SH-SY5Y (cell line): ENCODE data around the gene GAN.

Experiments
- GATA2 ChIP-seq: IDR thresholded peaks from 2 replicates; pipeline ENCODE4 v1.6.1; 2011; ENCODE audit warnings: mild to moderate bottlenecking, low read depth, low read length
- GATA3 ChIP-seq: IDR thresholded peaks from 2 replicates; pipeline ENCODE4 v1.6.1; 2011; ENCODE audit warnings: low read depth, mild to moderate bottlenecking, low read length, moderate library complexity

Gene GAN

GRCh38 chr16:81319221-81319912, 4.6 kb downstream of the GAN start:
- TF ChIP-seq GATA2: no peak
- TF ChIP-seq GATA3: no peak

GRCh38 chr16:81321039-81321438, 6.3 kb downstream of the GAN start:
- no peak for TF ChIP-seq GATA2
- no peak for TF ChIP-seq GATA3

- TF ChIP-seq GATA3: no peak
Observed at GRCh38 chr16:81321536-81321935, 6.8 kb downstream of the GAN start.

- no peak for TF ChIP-seq GATA2
- TF ChIP-seq GATA3: no peak
Observed at GRCh38 chr16:81324808-81325207, 10.0 kb downstream of the GAN start.

- no peak for TF ChIP-seq GATA2
- TF ChIP-seq GATA3: no peak
Observed at GRCh38 chr16:81327011-81327410, 12.2 kb downstream of the GAN start.

- TF ChIP-seq GATA3: no peak
- no peak for TF ChIP-seq GATA2
Observed at GRCh38 chr16:81327447-81328196, 12.9 kb downstream of the GAN start.

- no peak for TF ChIP-seq GATA3
- TF ChIP-seq GATA2: no peak
Observed at GRCh38 chr16:81329947-81330346, 15.2 kb downstream of the GAN start.

GRCh38 chr16:81333356-81333755, 18.6 kb downstream of the GAN start:
- no peak for TF ChIP-seq GATA2
- no peak for TF ChIP-seq GATA3

- no peak for TF ChIP-seq GATA2
- no peak for TF ChIP-seq GATA3
Observed at GRCh38 chr16:81335669-81336068, 20.9 kb downstream of the GAN start.

- no peak for TF ChIP-seq GATA3
- TF ChIP-seq GATA2: no peak
Observed at GRCh38 chr16:81337097-81337496, 22.3 kb downstream of the GAN start.

GRCh38 chr16:81347425-81347824, 32.7 kb downstream of the GAN start:
- TF ChIP-seq GATA2 (no peak), GATA3 (no peak)

- TF ChIP-seq GATA3 (no peak), GATA2 (no peak)
Observed at GRCh38 chr16:81349608-81350305, 35.0 kb downstream of the GAN start.

GRCh38 chr16:81350306-81350615, 35.5 kb downstream of the GAN start:
- TF ChIP-seq GATA2 (no peak), GATA3 (no peak)

- TF ChIP-seq GATA3: no peak
- TF ChIP-seq GATA2: no peak
Observed at GRCh38 chr16:81353895-81354294, 39.1 kb downstream of the GAN start.
